GM19467 (cell line): ENCODE data around the gene SMAD2.
"Not testable (repeated sequence)": the region's sequence is repeated elsewhere in the genome, so short reads cannot be mapped to it uniquely, and the experiment has no call there.

ENCODE experiments used
- ATAC-seq: cut with Tn5 transposase; IDR thresholded peaks from one replicate; pipeline ENCODE4 v1.9.1; 2021; ENCODE audit warnings: mild to moderate bottlenecking, moderate library complexity; ENCODE audit not compliant: unreplicated experiment

SMAD2 gene

DNA sequence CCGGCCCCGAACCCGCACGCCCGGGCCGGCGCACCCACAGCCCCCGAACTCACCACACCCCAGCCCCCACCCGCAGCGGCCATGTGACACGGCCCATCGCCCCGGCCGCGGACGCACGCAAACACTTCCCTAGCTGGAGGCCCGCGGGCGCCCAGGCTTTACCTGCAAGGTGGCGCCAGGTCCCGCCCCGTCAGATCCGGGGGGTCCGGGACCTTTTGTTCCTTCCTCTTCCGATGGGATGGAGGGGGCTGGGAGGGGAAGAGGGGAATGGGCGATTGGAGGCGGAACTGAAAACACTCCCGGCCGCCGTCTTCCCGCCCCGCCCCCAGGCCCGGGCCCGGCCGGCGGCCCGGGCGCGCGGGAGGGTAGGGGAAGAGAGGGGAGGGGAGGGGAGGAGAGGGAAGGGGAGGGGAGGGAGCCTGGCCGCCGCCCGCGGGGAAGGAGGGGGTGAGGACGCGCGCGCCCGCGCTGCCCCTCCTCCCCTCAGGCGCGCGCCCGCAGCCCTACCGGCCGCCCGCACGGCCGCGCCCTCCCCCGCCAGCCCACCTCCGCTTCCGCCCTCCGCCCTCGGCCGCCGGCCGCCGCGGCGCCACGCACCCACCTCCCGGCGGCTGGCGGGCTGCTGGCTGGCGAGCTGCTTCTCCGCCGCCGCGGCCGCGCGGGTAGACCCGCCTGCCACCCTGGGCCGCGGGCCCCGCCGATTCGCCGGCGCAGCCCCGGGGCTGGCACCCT lies at the start of gene SMAD2:
Gene SMAD2 (minus strand): TSS at position 461 of the 732 bp plus-strand sequence. CDS start 33,903 bp downstream, outside the sequence.
- ATAC-seq: peak; percentile 53

DNA sequence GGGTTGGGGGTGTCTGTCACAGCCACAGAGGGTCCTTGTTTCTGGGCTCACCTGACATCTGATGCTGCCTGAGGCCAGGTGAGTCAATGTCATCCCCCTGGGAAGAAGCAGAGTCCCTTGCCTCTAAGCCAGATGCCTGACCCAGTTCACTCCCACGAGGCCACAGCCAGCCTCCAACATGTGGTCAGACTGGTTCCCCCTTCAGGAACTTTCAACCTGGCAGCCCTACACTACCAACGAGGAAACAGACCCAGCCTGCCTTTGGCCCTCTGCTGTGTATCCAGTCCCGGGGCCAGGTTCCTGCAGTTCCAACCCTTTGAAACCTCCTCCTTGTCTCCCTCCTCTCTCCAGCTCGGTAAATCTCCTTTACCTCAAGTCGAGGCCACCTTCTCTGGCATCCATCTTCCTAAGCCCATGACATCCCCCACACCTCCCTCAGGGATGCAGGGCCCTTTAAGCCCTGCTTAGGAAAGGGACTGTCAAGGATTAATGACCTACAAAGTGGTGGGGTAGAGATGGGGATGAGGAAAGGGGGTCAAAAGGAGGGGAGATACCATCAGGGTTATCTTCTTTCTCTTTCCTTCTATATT lies 49.2 kb upstream of the SMAD2 start:
- ATAC-seq: no peak

GRCh38 chr18:47978603-47979002 lies 48.1 kb upstream of the SMAD2 start:
- ATAC-seq: no peak

DNA sequence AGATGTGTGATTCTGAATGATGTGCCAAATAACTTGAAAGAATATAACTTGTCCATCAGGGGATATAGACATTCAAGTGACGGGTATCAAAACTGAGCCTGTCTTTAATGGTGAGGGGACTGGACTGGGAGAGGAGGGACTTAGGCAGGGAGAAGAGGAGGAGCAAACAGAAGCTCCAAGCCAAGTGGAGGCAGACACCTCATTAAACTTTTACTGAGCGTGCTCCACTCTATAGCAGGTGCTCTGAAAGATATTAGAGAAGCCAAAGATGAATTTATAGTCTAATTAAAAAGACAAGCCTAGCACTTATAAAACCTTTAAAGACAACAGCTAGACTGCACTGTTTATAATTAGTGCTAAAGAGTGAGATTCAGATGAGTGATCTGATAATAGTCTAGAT lies 47.7 kb upstream of the SMAD2 start:
- ATAC-seq: no peak

DNA sequence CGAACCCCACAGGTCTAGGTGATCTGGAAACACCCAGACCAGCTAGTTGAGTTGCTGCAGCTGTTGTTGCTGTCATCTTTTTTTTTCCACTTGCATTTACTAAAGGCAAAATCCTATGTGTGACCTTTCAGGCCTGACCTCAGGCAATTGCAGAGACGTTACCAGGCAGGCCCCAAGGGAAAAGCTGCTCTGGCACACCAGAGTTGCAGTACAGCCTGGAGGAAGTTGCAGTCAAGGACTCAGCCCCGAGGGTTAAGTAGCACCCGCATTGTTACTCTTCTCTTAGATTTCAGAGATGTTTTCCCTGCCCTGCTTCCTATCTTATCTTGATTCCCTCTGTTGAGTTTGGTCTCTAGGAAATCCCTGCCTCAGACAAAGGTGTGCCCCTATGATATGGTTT lies 45.2 kb upstream of the SMAD2 start:
- no peak for ATAC-seq

GRCh38 chr18:47975105-47975504 lies 44.6 kb upstream of the SMAD2 start:
- no peak for ATAC-seq

GRCh38 chr18:47970664-47971531 lies 40.4 kb upstream of the SMAD2 start:
- peak; percentile 70 for ATAC-seq

DNA sequence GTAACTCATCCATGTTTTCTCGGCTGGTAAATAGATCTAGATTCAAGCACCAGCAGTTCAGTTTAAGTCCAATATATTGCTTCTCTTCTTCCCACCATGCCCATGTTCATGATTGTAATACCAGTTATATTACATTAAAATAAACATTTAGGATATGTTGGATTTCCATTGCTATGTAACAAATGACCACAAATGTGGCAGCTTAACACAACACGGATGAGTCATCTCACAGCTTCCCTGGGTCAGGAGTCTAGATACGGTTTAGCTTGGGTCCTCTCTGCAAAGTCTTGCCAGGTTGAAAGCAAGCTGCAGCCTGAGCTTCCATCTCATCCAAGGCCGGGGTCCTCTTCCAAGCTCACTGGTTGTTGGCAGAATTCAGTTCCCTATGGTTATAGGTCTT lies 39.4 kb upstream of the SMAD2 start:
- no peak for ATAC-seq

- no peak for ATAC-seq
These were observed 38.3 kb upstream of the SMAD2 start for GRCh38 chr18:47968721-47969120.

DNA sequence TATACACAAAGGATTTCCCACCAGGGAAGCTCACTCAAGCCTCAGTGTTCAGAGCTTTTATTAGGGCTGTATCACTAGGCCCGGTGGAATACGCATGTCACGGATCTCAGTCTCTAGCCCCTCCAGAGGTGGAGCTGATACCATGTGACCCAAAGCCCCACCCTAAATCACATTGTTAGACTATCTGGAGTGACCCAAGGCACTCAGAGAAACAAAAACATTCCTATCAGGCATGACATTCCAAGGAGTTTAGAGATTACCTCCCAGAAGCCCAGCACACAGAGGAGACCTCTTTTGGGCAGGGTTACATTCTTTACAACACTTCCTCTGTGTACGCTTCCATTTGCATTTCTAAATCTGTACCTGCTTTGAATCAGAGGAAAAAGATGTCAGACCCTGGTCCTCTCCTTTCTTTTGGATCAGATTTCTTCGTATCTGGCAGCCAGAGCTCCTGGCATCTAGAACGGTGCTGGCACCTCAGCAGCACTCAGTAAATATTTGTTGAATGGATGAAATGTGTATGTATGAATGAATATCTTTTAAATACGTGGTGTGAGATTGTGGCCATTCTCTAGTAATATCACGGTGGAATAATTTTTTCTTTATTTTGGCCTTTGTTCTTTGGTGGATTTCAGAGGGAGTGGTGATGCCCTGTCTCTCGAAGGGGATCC lies 37.7 kb upstream of the SMAD2 start:
- ATAC-seq: no peak

DNA sequence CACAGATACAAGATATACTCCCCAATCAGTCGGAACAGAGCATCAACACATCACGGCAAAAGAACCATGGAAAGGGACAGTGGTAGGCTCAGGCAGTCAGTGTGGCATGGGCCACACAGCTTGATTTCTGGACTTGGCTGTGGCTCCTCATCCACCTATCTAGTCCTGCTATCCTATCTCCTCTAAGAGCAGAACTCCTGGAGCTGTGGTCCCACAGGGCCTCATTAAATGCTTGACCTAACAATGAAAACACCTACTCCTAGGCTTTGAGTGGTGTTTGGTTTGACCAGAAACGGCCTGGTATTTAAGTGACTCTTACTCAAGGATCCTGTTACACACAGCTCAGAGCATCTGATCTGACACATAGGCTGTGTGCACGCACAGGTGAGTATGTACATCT lies 33.6 kb upstream of the SMAD2 start:
- ATAC-seq: no peak

GRCh38 chr18:47961003-47961402 lies 30.5 kb upstream of the SMAD2 start:
- not testable (repeated sequence) for ATAC-seq

DNA sequence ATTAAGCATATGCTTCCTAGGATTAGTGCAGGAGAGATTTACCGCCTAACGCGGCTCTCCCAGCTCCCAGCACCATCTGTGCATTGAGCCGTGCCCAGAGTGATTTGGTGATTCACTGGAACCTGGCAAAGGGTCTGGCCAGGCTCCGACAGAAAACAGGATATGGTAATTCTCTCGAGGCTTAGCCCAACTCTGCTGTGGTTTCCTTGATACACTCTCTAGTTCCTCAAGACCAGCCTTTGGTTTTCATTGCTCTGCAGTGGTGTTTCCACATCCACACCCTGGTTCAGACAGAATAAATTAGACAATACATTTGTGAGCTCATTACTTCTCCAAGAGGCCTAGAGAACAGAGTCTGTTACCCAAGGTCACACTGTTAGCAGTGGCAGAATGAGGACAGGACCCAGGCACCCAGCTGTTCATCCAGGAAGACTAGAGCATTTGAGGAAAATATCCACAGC lies 23.0 kb upstream of the SMAD2 start:
- ATAC-seq: peak; percentile 87

GRCh38 chr18:47950511-47950910 lies 20.1 kb upstream of the SMAD2 start:
- ATAC-seq: no peak

- ATAC-seq: no peak
These were observed 18.7 kb upstream of the SMAD2 start for GRCh38 chr18:47949202-47949601.

GRCh38 chr18:47946889-47947288 lies 16.4 kb upstream of the SMAD2 start:
- ATAC-seq: no peak

- ATAC-seq: no peak
These were observed 14.8 kb upstream of the SMAD2 start for GRCh38 chr18:47944972-47945852.

DNA sequence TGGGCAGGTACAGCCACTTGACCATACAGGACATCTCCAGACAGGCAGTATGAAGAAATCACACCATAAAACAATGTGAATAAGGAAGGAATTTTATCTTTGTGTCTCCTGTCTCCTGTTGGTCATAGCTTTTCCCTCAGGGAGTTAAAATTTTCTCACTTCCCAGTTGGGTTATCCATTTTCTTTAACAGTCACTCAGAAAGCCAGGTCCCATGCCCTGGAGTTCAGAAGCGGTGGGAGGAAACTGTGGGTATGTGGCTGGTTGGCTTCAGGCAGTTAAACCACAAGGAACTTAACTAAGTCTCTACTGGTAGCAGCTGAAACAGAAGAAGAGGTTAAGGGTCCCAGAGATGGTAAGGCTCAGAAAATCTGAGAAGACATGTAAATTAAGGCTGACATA lies 6.5 kb upstream of the SMAD2 start:
- ATAC-seq: no peak

GRCh38 chr18:47935321-47936055 lies 5.0 kb upstream of the SMAD2 start:
- ATAC-seq: no peak
